Osteoblast (primary cell): ENCODE measurements around the gene KLK14. TPM values are rescaled to one million over a fixed set of nuclear protein-coding genes. Genes with fewer than 3 reads are reported as not detected.
A peak's percentile ranks its signal among the peaks of the same experiment; 100 is the strongest.

Experiments used
- DNase-seq: peaks from one replicate; pipeline ENCODE4 v3.0.0; 2011; ENCODE audit warnings: low spot score, mixed read lengths; ENCODE audit not compliant: insufficient read length; ENCODE audit errors: missing footprints
- H2AFZ ChIP-seq: 2 replicates; pipeline ENCODE4 v1.6.0; 2011; ENCODE audit warnings: mild to moderate bottlenecking, low read length
- H3K27ac ChIP-seq: 2 replicates; pipeline ENCODE4 v1.5.1; 2011; ENCODE audit warnings: mild to moderate bottlenecking, low read depth, low read length, moderate library complexity
- H3K27me3 ChIP-seq: 2 replicates; pipeline ENCODE4 v1.6.0; 2012; ENCODE audit warnings: mild to moderate bottlenecking, control low read depth, inconsistent platforms, low read length, moderate library complexity; ENCODE audit not compliant: insufficient read depth
- H3K36me3 ChIP-seq: 2 replicates; pipeline ENCODE4 v1.5.1; 2011; ENCODE audit warnings: mild to moderate bottlenecking, low read length, control low read depth, moderate library complexity; ENCODE audit not compliant: insufficient read depth
- H3K4me1 ChIP-seq: 2 replicates; pipeline ENCODE4 v1.5.1; 2011; ENCODE audit warnings: mild to moderate bottlenecking, low read length, control low read depth, moderate library complexity; ENCODE audit not compliant: insufficient read depth
- H3K4me2 ChIP-seq: 2 replicates; pipeline ENCODE4 v1.6.0; 2011; ENCODE audit warnings: mild to moderate bottlenecking, low read length; ENCODE audit not compliant: insufficient read depth
- H3K4me3 ChIP-seq: fragments of 200-600 bp; sonication (generic); 3 replicates; pipeline ENCODE4 v1.5.1; 2012; ENCODE audit warnings: mild to moderate bottlenecking, low read length, inconsistent platforms; ENCODE audit not compliant: insufficient read depth
- H3K79me2 ChIP-seq: 2 replicates; pipeline ENCODE4 v1.6.0; 2012; ENCODE audit warnings: mild to moderate bottlenecking, low read length, control low read depth, inconsistent platforms; ENCODE audit not compliant: insufficient read depth
- H3K9me3 ChIP-seq: 2 replicates; pipeline ENCODE4 v1.5.1; 2011; ENCODE audit warnings: low read depth, low read length, control low read depth
- H4K20me1 ChIP-seq: 2 replicates; pipeline ENCODE4 v1.6.0; 2012; ENCODE audit warnings: mild to moderate bottlenecking, low read length, control low read depth; ENCODE audit not compliant: insufficient read depth
- CTCF ChIP-seq: IDR thresholded peaks from 2 replicates; pipeline ENCODE4 v1.5.1; 2011; ENCODE audit warnings: mild to moderate bottlenecking, low read depth, low read length, moderate library complexity; ENCODE audit errors: extremely low read depth
- total RNA-seq: library from RNA; depleted of rRNA; stranded (reverse); fragments of >200 nt; gene quantifications from 2 replicates; pipeline ENCODE4 v1.2.3, GENCODE V29; 2012

The KLK14 gene
- total RNA-seq, 1 donor: not detected

- Histone ChIP-seq H3K4me2 (no peak overlapping the region), H3K27ac (no peak overlapping the region), H3K4me1 (no peaks in the 10 kb centered on the region), H3K9me3 (no peaks in the 10 kb centered on the region), H3K27me3 (no peaks in the 10 kb centered on the region), H3K4me3 (no peak overlapping the region), H4K20me1 (no peaks in the 10 kb centered on the region), H3K36me3 (no peaks in the 10 kb centered on the region), H3K79me2 (no peaks in the 10 kb centered on the region), H2AFZ (no peak overlapping the region)
- DNase-seq: no peak
- no peak for TF ChIP-seq CTCF
Observed at GRCh38 chr19:51040151-51040550, 42.5 kb downstream of the KLK14 start.

- no peak for DNase-seq
- H3K36me3 ChIP-seq: no peaks in the 10 kb centered on the region
- H3K79me2 ChIP-seq: no peaks in the 10 kb centered on the region
- no peak overlapping the region for H3K4me3 ChIP-seq
- H3K4me1 ChIP-seq: no peaks in the 10 kb centered on the region
- no peaks in the 10 kb centered on the region for H3K27me3 ChIP-seq
- no peaks in the 10 kb centered on the region for H3K9me3 ChIP-seq
- H4K20me1 ChIP-seq: no peaks in the 10 kb centered on the region
- H3K4me2 ChIP-seq: no peak overlapping the region
- no peak overlapping the region for H3K27ac ChIP-seq
- no peak overlapping the region for H2AFZ ChIP-seq
- no peak for TF ChIP-seq CTCF
Observed at GRCh38 chr19:51036519-51036918, 46.2 kb downstream of the KLK14 start.

- H3K4me2 ChIP-seq: no peak within 1 kb of the TSS
- no peak for TF ChIP-seq CTCF
- no peaks in the 10 kb centered on the region for H4K20me1 ChIP-seq
Observed at GRCh38 chr19:51034704-51035103, 48.0 kb downstream of the KLK14 start, which contains the start of gene KLK12. KLK12 (minus strand) TSS chr19:51035002; CDS start chr19:51034621, 381 bp downstream.

GRCh38 chr19:51031880-51032225 lies 50.8 kb downstream of the KLK14 start:
- H3K27ac ChIP-seq: no peak overlapping the region
- peak; percentile 23 for DNase-seq
- H3K27me3 ChIP-seq: peaks cover 10% of the 10 kb centered on the region
- no peaks in the 10 kb centered on the region for H3K4me1 ChIP-seq
- H3K4me3 ChIP-seq: no peak overlapping the region
- no peak overlapping the region for H3K4me2 ChIP-seq
- TF ChIP-seq CTCF: no peak
- H3K79me2 ChIP-seq: no peaks in the 10 kb centered on the region
- H3K36me3 ChIP-seq: no peaks in the 10 kb centered on the region
- no peaks in the 10 kb centered on the region for H3K9me3 ChIP-seq
- H4K20me1 ChIP-seq: no peaks in the 10 kb centered on the region
- H2AFZ ChIP-seq: no peak overlapping the region

More at GRCh38 chr19:51034704-51035103, 48.0 kb downstream of the KLK14 start, which contains the start of gene KLK12:
- H3K4me1 ChIP-seq: no peaks in the 10 kb centered on the region
- no peaks in the 10 kb centered on the region for H3K79me2 ChIP-seq
- H3K27me3 ChIP-seq: no peaks in the 10 kb centered on the region
- no peak within 1 kb of the TSS for H3K4me3 ChIP-seq
- H2AFZ ChIP-seq: no peak within 1 kb of the TSS
- no peak within 1 kb of the TSS for H3K27ac ChIP-seq
- no peaks in the 10 kb centered on the region for H3K9me3 ChIP-seq
- H3K36me3 ChIP-seq: no peaks in the 10 kb centered on the region
- peak; percentile 43 for DNase-seq
